Fibroblast of lung (primary cell): ENCODE measurements around the gene UQCRQ. TPM values are rescaled to one million over a fixed set of nuclear protein-coding genes. Genes with fewer than 3 reads are reported as not detected.

ENCODE experiments used
- DNase-seq, 2 donors: peaks; one replicate each; pipeline versions ENCODE4 v3.0.0 to v3.0.0-alpha.2; 2010; ENCODE audit warnings: low read depth in 2 of 2
- H2AFZ ChIP-seq: 2 replicates; pipeline ENCODE4 v1.5.1; 2012; ENCODE audit warnings: low read length, control low read depth, inconsistent platforms
- H3K27ac ChIP-seq: 2 replicates; pipeline ENCODE4 v1.5.1; 2011; ENCODE audit warnings: low read length, control low read depth; ENCODE audit not compliant: insufficient read depth
- H3K27me3 ChIP-seq: 2 replicates; pipeline ENCODE4 v1.5.1; 2011; ENCODE audit warnings: mild to moderate bottlenecking, low read length; ENCODE audit not compliant: control insufficient read depth, insufficient read depth
- H3K36me3 ChIP-seq: 2 replicates; pipeline ENCODE4 v1.5.1; 2011; ENCODE audit warnings: low read length; ENCODE audit not compliant: control insufficient read depth, insufficient read depth
- H3K4me1 ChIP-seq: 2 replicates; pipeline ENCODE4 v1.5.1; 2011; ENCODE audit warnings: low read length; ENCODE audit not compliant: control insufficient read depth, insufficient read depth; ENCODE audit errors: extremely low read depth
- H3K4me2 ChIP-seq: 2 replicates; pipeline ENCODE4 v1.5.1; 2011; ENCODE audit warnings: low read length, control low read depth; ENCODE audit not compliant: insufficient read depth; ENCODE audit errors: extremely low read depth
- H3K4me3 ChIP-seq, 4 experiments: fragments of 200-600 bp in 1 of 4; sonication (generic) in 1 of 4; replicated peaks in 1 of 4; 2 replicates each; pipeline ENCODE4 v1.5.1; 2011 to 2016; ENCODE audit warnings: low read length in 4 of 4, low read depth in 3 of 4, mild to moderate bottlenecking in 3 of 4, control low read depth in 2 of 4, inconsistent platforms in 1 of 4, mixed read lengths in 1 of 4; ENCODE audit not compliant: insufficient read depth in 1 of 4; ENCODE audit errors: control extremely low read depth in 1 of 4
- H3K79me2 ChIP-seq: 2 replicates; pipeline ENCODE4 v1.5.1; 2012; ENCODE audit warnings: mild to moderate bottlenecking, low read length, inconsistent platforms; ENCODE audit not compliant: control insufficient read depth, insufficient read depth
- H3K9ac ChIP-seq: 2 replicates; pipeline ENCODE4 v1.5.1; 2011; ENCODE audit warnings: mild to moderate bottlenecking, low read length, control low read depth; ENCODE audit not compliant: insufficient read depth
- H3K9me3 ChIP-seq: 2 replicates; pipeline ENCODE4 v1.5.1; 2012; ENCODE audit warnings: low read depth, low read length; ENCODE audit not compliant: control insufficient read depth, insufficient read depth
- H4K20me1 ChIP-seq: 2 replicates; pipeline ENCODE4 v1.5.1; 2011; ENCODE audit warnings: low read length; ENCODE audit not compliant: control insufficient read depth, insufficient read depth; ENCODE audit errors: extremely low read depth
- EZH2 ChIP-seq: IDR thresholded peaks from 2 replicates; pipeline ENCODE4 v1.5.1; 2012; ENCODE audit warnings: low read length, control low read depth, mild to moderate bottlenecking; ENCODE audit errors: missing control alignments
- polyA plus RNA-seq, 2 donors: library from polyadenylated mRNA; depleted of rRNA in 1 of 2; stranded (reverse) in 1 of 2; unstranded in 1 of 2; fragments of >200 nt; gene quantifications; 2 replicates each; pipeline ENCODE4 v1.2.1, GENCODE V29; 2011 to 2012; ENCODE audit warnings: missing spikeins in 1 of 2
- total RNA-seq: library from RNA; depleted of rRNA; stranded (reverse); fragments of >200 nt; gene quantifications from 2 replicates; pipeline ENCODE4 v1.2.1, GENCODE V29; 2014
- TF ChIP-seq, protein P1 (sequence below), 2 donors: IDR thresholded peaks in 1 of 2; conservative IDR thresholded peaks in 1 of 2; 1 replicate in 1 of 2; 2 replicates in 1 of 2; pipeline ENCODE4 v1.5.1; 2011 to 2012; ENCODE audit warnings: low read length in 2 of 2, control low read depth in 1 of 2, inconsistent platforms in 1 of 2, low read depth in 1 of 2, mild to moderate bottlenecking in 1 of 2

Gene UQCRQ
- total and polyA plus RNA-seq, 2 donors (not counting 1 experiment from before 2014, with no cell fraction given), result 112 to 157 TPM

DNA sequence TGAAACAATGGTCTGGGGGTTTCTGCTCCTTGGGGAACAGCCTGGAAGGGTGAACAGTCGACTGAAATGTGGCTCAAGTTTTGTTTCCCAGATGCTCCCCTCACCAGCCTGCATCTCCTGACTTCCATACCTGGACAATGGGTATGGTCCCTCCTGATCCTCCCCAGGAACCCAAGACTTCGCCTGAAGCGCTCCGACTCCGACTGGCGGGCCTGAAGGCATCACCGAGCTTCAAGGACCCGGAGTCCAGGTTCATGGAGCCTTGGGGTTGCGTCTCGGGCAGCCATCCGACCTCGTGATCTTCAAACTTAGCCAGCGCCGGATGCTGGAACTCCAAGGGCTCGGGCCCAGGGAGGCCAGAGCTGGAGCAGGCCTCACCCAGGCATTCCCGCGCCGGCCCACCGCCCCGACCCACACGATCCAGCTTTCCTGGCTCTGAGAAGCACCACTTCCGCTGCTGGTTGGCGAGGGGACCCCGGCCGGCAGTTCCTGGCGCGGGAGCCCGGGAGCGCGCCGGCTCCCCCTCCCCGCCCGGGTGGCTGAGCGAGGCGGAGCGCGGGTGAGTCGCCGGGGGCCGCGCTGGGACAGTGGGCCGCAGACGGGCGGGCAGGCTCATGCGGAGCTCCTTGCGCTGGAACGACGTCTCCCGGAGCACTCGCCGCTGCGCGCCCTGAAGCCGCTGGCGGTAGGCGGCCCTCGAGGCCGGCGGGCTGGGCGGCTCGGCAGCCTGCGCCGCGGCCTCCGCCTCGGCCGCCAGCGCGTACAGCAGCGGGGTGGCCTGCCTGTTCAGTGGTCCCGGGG lies 41.2 kb upstream of the UQCRQ start:
- no peaks in the 10 kb centered on the region for H3K27me3 ChIP-seq
- H3K4me2 ChIP-seq, result no peak overlapping the region
- H3K27ac ChIP-seq, result no peak overlapping the region
- no peak overlapping the region for H2AFZ ChIP-seq
- H3K4me1 ChIP-seq, result peaks cover 5% of the 10 kb centered on the region
- H3K9ac ChIP-seq, result no peak overlapping the region
- H3K36me3 ChIP-seq, result no peaks in the 10 kb centered on the region
- H3K9me3 ChIP-seq, result no peaks in the 10 kb centered on the region
- H3K79me2 ChIP-seq, result no peaks in the 10 kb centered on the region
- TF ChIP-seq, protein P1, sequence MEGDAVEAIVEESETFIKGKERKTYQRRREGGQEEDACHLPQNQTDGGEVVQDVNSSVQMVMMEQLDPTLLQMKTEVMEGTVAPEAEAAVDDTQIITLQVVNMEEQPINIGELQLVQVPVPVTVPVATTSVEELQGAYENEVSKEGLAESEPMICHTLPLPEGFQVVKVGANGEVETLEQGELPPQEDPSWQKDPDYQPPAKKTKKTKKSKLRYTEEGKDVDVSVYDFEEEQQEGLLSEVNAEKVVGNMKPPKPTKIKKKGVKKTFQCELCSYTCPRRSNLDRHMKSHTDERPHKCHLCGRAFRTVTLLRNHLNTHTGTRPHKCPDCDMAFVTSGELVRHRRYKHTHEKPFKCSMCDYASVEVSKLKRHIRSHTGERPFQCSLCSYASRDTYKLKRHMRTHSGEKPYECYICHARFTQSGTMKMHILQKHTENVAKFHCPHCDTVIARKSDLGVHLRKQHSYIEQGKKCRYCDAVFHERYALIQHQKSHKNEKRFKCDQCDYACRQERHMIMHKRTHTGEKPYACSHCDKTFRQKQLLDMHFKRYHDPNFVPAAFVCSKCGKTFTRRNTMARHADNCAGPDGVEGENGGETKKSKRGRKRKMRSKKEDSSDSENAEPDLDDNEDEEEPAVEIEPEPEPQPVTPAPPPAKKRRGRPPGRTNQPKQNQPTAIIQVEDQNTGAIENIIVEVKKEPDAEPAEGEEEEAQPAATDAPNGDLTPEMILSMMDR (conservative IDR thresholded peaks at IDR 0.05 in 1 of 2, IDR thresholded peaks at IDR 0.05 in 1 of 2; ENCODE audit: low read depth in 1 of 2, low read length in 2 of 2), result no peak
- TF ChIP-seq EZH2, result no peak
- no peak for DNase-seq
- H3K4me3 ChIP-seq, result no peak overlapping the region
- no peaks in the 10 kb centered on the region for H4K20me1 ChIP-seq

DNA sequence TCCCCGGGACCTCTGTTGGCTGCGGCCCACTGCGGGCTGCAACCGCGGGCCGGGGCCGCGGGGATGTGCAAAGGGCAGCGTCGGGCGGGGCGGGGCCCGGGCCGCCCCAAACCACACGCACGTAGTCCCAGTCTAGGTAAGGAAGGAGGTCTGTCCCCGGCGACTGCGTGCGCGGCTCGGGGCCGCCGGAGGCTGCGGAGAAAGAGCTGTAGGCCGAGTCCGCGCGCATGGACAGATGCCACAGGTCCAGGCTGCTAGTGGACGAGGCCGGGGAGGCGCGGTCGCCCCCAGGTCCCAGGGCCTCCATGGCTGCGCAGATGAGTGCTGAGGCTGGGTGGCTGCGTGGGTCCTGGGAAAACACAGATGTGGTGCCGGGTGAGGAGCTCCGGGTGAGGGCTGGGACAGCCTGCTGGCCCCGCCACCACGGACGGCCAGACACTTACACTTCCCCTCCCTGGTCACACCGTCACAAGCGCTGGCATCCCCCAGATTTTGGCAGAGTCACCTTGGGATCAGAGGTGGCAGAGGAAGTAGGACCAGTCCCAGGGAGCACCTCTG lies 40.5 kb upstream of the UQCRQ start:
- no peak for DNase-seq
- Histone ChIP-seq H3K79me2 (no peaks in the 10 kb centered on the region), H3K27me3 (no peaks in the 10 kb centered on the region), H3K9me3 (no peaks in the 10 kb centered on the region), H4K20me1 (no peaks in the 10 kb centered on the region), H2AFZ (no peak overlapping the region), H3K36me3 (no peaks in the 10 kb centered on the region), H3K4me3 (no peak overlapping the region), H3K4me2 (no peak overlapping the region), H3K4me1 (peaks cover 5% of the 10 kb centered on the region), H3K27ac (no peak overlapping the region), H3K9ac (no peak overlapping the region)
- no peak for TF ChIP-seq EZH2
- TF ChIP-seq, protein P1 (conservative IDR thresholded peaks at IDR 0.05 in 1 of 2, IDR thresholded peaks at IDR 0.05 in 1 of 2; ENCODE audit: low read depth in 1 of 2, low read length in 2 of 2), result no peak

DNA sequence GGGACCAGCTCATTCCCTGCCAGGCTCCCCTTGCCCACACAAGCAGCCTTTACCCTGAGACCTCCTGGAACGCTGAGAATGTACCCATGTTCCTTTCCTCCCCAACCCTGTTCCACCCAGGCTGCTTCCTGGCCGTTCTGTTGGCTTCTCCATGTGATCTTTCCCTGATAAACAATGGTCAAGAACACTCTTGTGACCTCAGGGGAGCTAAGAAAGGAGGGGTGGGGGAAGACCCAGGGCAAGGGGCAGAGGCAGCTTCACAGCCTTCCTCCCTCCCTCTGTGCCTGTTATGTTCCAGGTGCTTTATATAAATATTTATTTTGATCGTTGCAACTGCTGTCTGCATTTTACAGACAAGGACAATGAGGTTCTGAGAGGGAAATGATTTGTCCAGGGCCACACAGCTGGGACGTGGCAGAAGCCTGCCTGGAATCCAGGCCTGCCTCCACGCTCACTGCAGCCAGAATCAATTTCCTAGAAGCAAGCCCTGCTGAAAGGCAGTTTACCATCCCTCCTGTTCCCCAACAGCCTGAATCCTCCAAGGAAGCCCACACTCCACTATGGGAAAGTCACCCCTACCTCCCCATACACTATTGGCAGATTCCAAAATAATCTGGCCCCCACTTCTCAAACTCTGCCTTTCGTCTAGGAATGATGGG lies 39.9 kb upstream of the UQCRQ start:
- no peaks in the 10 kb centered on the region for H3K79me2 ChIP-seq
- H3K9ac ChIP-seq, result no peak overlapping the region
- no peak overlapping the region for H3K4me3 ChIP-seq
- H3K9me3 ChIP-seq, result no peaks in the 10 kb centered on the region
- no peaks in the 10 kb centered on the region for H4K20me1 ChIP-seq
- no peak for DNase-seq
- TF ChIP-seq, protein P1 (conservative IDR thresholded peaks at IDR 0.05 in 1 of 2, IDR thresholded peaks at IDR 0.05 in 1 of 2; ENCODE audit: low read depth in 1 of 2, low read length in 2 of 2), result no peak
- no peak for TF ChIP-seq EZH2
- no peaks in the 10 kb centered on the region for H3K27me3 ChIP-seq
- no peak overlapping the region for H3K4me2 ChIP-seq
- peaks cover 5% of the 10 kb centered on the region for H3K4me1 ChIP-seq
- H3K36me3 ChIP-seq, result no peaks in the 10 kb centered on the region
- H3K27ac ChIP-seq, result no peak overlapping the region
- H2AFZ ChIP-seq, result no peak overlapping the region
